Adipocyte (in vitro differentiated cells): Measurements from ENCODE around the gene TNNI3K.

ENCODE experiments used
- DNase-seq: peaks from one replicate; pipeline ENCODE4 v3.0.0-alpha.2; 2015; ENCODE audit warnings: low read depth
- H3K27me3 ChIP-seq: replicated peaks from 2 replicates; pipeline ENCODE4 v1.7.0; 2013; ENCODE audit warnings: mild to moderate bottlenecking, low read length, moderate library complexity; ENCODE audit not compliant: control insufficient read depth, insufficient read depth
- H3K36me3 ChIP-seq: 2 replicates; pipeline ENCODE4 v1.7.0; 2013; ENCODE audit warnings: low read length, mild to moderate bottlenecking, moderate library complexity; ENCODE audit not compliant: control insufficient read depth, insufficient read depth, severe bottlenecking
- H3K4me1 ChIP-seq: 2 replicates; pipeline ENCODE4 v1.7.0; 2013; ENCODE audit warnings: mild to moderate bottlenecking, low read length, moderate library complexity; ENCODE audit not compliant: control insufficient read depth, insufficient read depth
- H3K4me3 ChIP-seq: 2 replicates; pipeline ENCODE4 v1.7.0; 2013; ENCODE audit warnings: mild to moderate bottlenecking, low read length, moderate library complexity
- H3K9ac ChIP-seq: 2 replicates; pipeline ENCODE4 v1.7.0; 2013; ENCODE audit warnings: mild to moderate bottlenecking, low read length, moderate library complexity
- H3K9me3 ChIP-seq: 2 replicates; pipeline ENCODE4 v1.7.0; 2013; ENCODE audit warnings: mild to moderate bottlenecking, low read length, moderate library complexity; ENCODE audit not compliant: control insufficient read depth

The TNNI3K gene

DNA sequence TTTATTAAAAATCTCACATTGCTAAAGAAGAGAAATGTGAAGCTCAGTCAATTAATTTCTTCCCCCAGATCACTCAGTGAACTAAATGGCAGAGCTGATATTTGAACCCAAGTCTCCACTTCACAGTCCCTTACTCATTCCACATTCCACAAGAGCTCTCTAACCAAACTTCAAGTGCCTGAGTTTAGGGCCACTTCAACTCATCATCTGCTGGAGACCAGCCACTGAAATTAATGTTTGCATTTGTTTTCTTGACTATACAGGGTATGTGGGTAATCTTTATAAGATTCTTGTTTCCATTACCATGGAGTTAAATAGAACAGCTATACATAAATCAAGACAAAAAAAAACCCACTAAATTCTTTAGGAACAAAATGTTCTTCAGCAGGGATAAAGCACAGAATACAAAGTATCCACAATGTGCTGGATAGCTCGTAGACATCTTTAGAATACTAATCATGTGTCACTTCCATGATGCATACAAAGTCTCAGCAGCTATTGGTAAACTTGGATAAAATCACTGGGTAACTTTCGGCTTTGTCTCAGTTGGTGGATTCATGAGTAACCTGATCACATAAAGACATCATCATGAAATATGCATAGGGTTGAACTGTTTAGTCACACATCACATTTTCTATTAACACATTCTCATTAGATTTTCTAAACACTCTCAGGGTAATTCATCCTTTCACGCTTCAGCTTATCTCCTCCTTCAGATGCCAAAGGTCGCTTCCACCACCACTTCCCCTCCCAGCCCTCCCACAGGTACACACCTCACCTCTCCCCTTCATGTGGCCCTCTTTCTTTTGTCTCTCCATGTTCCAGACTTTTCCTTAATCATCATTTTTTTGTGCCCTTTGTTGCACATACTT lies 187.5 kb downstream of the TNNI3K start:
- no peak overlapping the region for H3K4me3 ChIP-seq
- H3K27me3 ChIP-seq = no peaks in the 10 kb centered on the region
- no peaks in the 10 kb centered on the region for H3K4me1 ChIP-seq
- no peaks in the 10 kb centered on the region for H3K9me3 ChIP-seq
- no peak for DNase-seq
- no peak overlapping the region for H3K9ac ChIP-seq
- no peaks in the 10 kb centered on the region for H3K36me3 ChIP-seq

DNA sequence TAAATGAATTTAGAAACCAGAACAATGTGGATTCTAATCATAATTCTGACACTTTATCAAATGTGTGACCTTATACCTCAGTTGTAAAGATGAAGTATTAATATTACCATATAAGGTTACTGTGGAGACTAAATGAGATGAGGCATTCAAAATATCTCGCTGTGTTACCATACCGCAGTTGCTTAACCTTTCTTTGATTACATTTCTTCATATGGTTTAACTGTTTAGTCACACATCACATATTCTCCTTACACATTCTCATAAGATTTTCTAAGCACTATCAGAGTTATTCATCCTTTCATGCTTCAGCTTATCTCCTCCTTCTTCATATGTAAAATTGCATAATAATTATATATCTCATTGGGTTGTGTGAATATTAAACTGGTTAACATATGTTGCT lies 188.3 kb downstream of the TNNI3K start:
- no peaks in the 10 kb centered on the region for H3K9me3 ChIP-seq
- no peak for DNase-seq

DNA sequence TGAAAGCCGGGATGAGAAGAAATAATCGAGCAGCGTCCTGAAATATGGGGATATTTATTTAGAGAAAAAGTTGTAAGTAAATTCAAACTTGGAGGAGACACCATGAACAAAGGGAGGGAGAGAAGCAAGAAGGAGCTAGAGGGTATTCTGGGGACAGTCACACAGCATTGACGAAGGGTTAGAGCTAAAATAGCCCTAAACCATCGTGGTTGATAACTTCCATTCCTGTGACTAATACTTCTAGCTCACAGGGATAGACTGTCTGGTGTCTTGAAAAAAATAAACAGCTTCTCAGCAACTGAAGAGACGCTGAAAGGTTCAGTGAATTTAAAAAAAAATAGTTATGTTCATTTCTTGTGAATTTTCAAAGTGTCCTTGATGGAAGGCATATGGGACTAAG lies 190.5 kb downstream of the TNNI3K start:
- Histone ChIP-seq H3K4me3 (no peak overlapping the region), H3K9ac (no peak overlapping the region), H3K9me3 (no peaks in the 10 kb centered on the region), H3K36me3 (no peaks in the 10 kb centered on the region), H3K27me3 (no peaks in the 10 kb centered on the region), H3K4me1 (no peaks in the 10 kb centered on the region)
- peak; percentile 32 for DNase-seq

More for the DNA sequence above, 188.3 kb downstream of the TNNI3K start:
- no peak overlapping the region for H3K9ac ChIP-seq
- no peaks in the 10 kb centered on the region for H3K36me3 ChIP-seq
- no peaks in the 10 kb centered on the region for H3K4me1 ChIP-seq
- H3K27me3 ChIP-seq = no peaks in the 10 kb centered on the region
- H3K4me3 ChIP-seq = no peak overlapping the region

DNA sequence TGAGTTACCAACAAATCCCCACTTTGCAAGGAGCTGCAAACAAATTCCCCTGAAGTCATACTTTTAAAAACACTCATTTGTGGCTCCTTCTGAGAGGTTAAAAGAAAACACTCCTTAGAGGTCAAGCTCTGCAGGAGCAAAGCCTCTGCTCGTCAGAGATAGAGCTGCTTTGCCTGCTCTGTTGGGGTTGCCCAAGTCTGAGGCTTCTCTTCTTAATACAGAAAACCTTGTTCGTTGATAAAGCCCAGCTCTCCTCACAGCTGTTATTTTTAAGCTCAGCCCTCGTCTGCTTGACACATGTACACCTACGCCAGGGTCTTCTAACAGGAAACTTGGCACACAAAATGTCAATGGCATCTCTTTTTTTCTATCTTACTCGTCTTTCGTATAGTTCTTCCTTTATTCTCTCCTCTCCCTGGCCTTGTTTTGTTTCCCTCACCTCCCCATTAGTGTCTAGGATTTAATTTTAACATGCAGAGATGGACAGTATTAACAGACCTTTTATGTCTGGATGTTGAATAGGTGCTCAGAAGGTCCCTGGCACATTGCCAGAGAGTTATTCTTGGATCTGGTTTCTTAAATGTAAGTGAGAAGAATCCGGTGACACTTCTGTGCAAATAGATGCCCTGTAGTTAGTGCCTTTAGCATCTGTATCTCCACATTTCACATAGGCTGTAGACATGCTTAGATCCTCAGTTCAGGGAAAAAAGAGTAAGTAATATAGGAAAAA lies 191.2 kb downstream of the TNNI3K start:
- DNase-seq = peak; percentile 26
- Histone ChIP-seq H3K4me1 (no peaks in the 10 kb centered on the region), H3K36me3 (no peaks in the 10 kb centered on the region), H3K4me3 (no peak overlapping the region), H3K9me3 (no peaks in the 10 kb centered on the region), H3K27me3 (no peaks in the 10 kb centered on the region), H3K9ac (no peak overlapping the region)

DNA sequence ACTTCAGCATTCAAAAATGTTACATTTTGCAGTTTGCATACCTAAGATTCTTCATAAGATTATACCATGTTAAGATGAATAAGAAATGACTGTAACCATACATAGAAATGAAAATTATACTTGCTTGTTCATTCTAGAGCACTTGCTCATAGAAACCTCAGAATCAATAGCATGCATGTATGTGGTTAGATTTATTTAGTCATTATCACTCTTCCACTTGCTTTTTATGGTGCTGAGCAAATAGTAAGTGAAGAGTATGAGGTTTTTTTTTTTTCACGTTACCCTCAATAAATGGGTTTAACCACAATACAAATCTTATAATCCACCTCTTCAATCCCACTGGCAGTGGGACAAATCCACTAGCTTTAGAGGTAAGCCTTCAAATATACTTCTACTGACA lies 192.5 kb downstream of the TNNI3K start:
- Histone ChIP-seq H3K9me3 (no peaks in the 10 kb centered on the region), H3K4me1 (no peaks in the 10 kb centered on the region), H3K9ac (no peak overlapping the region), H3K36me3 (no peaks in the 10 kb centered on the region), H3K4me3 (no peak overlapping the region), H3K27me3 (no peaks in the 10 kb centered on the region)
- peak; percentile 21 for DNase-seq

DNA sequence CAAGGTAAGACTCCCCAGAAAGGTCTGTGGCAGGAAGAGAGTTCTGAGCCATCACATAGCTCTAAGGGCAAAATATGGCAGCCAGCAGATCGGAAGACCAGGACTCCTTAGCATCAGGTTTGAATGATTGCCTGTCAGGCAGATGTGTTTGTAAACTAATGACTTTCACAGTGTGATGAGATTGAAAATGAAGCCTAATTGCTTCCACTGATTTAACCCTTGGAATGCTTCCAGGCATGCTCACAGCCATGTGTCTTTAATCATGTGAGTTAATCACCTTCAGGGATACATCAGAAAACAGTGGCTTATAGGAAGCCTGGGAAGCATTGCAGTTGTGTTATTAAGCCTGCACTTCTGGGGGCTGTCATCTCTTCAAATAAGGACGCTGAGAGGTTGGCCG lies 194.4 kb downstream of the TNNI3K start:
- no peak for DNase-seq

DNA sequence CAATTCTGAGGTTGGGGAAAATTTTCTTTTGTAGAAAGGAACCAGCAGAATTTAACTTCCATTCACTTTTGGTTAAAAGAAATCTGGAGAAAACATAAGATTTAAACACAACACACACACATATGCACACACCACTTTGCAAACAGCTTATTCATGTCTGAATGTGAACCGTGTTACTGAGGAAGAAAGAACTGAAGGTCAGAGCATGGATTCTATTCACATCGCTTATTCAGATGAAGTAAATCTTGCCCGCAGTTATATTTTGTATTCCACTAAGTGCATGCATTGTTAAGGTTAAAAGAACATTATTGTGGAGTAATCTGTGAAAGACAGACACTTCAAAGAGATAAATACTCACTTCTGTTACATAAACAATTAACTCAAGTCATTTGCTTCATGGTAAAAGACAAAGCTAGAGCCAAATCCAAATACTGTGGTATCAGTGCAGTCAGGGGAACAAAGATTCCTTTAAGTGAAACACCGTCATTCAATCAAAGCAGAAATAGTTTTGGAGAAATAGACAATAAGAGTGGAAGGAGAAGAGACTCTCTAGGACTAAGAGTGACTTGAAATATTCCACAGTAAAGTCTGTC lies 195.3 kb downstream of the TNNI3K start:
- peaks cover 5% of the 10 kb centered on the region for H3K27me3 ChIP-seq
- H3K4me3 ChIP-seq = no peak overlapping the region
- no peaks in the 10 kb centered on the region for H3K36me3 ChIP-seq
- no peaks in the 10 kb centered on the region for H3K9me3 ChIP-seq
- H3K4me1 ChIP-seq = no peaks in the 10 kb centered on the region
- no peak overlapping the region for H3K9ac ChIP-seq
- DNase-seq = no peak

More for the DNA sequence above, 194.4 kb downstream of the TNNI3K start:
- peaks cover 5% of the 10 kb centered on the region for H3K27me3 ChIP-seq
- H3K36me3 ChIP-seq = no peaks in the 10 kb centered on the region
- H3K4me1 ChIP-seq = no peaks in the 10 kb centered on the region
- H3K4me3 ChIP-seq = no peak overlapping the region
- no peaks in the 10 kb centered on the region for H3K9me3 ChIP-seq
- H3K9ac ChIP-seq = no peak overlapping the region

DNA sequence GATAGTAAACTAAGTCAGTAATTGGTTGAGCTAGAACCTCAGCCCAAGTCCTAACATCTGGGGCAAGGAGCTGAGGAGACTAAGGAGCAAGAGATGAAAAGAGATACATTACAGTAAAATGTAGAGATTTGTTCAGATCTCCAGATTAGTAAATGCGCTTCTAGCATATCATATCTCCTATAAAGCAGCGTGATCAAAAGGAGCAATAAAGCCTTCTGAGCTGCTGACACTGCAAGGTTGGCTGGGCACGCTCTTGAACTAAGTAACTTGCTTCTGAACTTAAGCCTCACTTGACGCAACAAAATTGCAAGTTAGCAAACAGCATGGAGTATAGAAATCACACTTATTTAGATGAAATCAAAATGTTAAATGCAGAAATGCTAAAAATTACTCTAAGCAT lies 196.3 kb downstream of the TNNI3K start:
- H3K9me3 ChIP-seq = no peaks in the 10 kb centered on the region
- H3K9ac ChIP-seq = no peak overlapping the region
- no peaks in the 10 kb centered on the region for H3K4me1 ChIP-seq
- no peak for DNase-seq
- H3K27me3 ChIP-seq = peaks cover 5% of the 10 kb centered on the region
- H3K4me3 ChIP-seq = no peak overlapping the region
- H3K36me3 ChIP-seq = no peaks in the 10 kb centered on the region

DNA sequence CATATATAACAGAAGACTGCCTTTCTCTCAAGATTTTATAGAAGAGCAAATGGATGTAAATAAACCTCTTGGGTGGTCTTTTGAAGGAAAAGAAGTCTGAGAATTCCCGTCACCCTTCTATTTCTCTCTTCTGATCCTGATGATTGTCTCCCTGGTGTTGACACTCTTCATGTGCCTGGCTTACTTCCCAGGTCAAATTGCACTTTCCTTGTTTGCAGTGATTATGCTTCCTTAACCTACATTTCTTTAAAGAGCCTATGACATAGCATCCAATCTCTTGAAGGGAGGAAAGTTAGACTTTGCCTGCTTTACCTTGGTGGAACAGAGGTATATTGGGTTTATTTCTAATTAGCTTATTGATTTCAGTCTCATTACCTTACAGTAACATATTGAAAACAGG lies 197.1 kb downstream of the TNNI3K start:
- Histone ChIP-seq H3K4me3 (no peak overlapping the region), H3K27me3 (peaks cover 5% of the 10 kb centered on the region), H3K9me3 (no peaks in the 10 kb centered on the region), H3K9ac (no peak overlapping the region), H3K4me1 (no peaks in the 10 kb centered on the region), H3K36me3 (no peaks in the 10 kb centered on the region)
- no peak for DNase-seq

DNA sequence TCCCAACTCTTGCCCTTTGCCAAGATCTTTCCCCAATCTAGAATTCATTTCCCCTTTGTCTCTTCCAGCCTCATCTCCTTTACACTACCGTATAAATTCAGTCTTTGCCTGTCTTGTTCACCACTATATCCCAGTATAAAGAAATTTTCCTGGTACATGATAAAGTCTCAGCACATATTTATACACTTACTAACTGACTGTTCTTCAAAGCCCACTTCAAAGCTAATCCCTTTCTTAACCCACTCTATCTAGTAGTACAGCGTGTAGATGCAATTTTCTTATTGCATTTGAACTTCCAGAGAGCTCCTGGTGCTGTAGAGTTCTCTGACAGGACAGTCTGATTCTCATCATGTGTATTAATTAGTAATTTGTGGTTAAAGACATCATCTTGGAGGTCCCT lies 199.1 kb downstream of the TNNI3K start:
- Histone ChIP-seq H3K4me3 (no peak overlapping the region), H3K4me1 (no peaks in the 10 kb centered on the region), H3K27me3 (peaks cover 5% of the 10 kb centered on the region), H3K36me3 (no peaks in the 10 kb centered on the region), H3K9ac (no peak overlapping the region), H3K9me3 (no peaks in the 10 kb centered on the region)
- DNase-seq = no peak

DNA sequence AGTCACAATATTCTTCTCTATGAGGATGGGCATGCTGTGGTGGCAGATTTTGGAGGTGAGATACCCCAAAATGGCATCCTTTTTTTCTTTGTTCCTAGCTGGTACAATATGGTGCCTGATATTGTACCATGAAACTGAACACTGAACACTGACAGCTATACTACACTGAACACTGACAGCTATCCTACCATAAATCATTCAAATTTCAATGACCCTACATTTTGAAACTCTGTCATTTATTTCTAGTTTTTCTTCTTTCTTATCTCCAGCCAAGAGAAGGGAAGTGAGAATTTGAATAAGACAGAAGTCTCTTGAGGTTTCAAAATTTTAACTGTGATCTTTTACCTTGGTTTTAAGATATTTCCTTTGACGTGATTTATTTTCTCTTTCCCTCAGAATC lies 200.9 kb downstream of the TNNI3K start:
- no peak overlapping the region for H3K9ac ChIP-seq
- H3K27me3 ChIP-seq = peaks cover 5% of the 10 kb centered on the region
- H3K9me3 ChIP-seq = no peaks in the 10 kb centered on the region
- no peak for DNase-seq
- H3K36me3 ChIP-seq = no peaks in the 10 kb centered on the region
- no peak overlapping the region for H3K4me3 ChIP-seq
- H3K4me1 ChIP-seq = no peaks in the 10 kb centered on the region
